Neural cell (in vitro differentiated cells): ENCODE measurements around the gene SHANK3. TPM values are rescaled to one million over a fixed set of nuclear protein-coding genes. Genes with fewer than 3 reads are reported as not detected.

ENCODE experiments used
- H2AFZ ChIP-seq: fragments of 200-600, 300-800 bp; sonication (generic), shearing (Covaris generic); 2 replicates; pipeline ENCODE4 v1.6.0; 2014; ENCODE audit warnings: low read depth, mild to moderate bottlenecking, antibody characterized with exemption, low read length, moderate library complexity
- H3F3A ChIP-seq: fragments of 200-600 bp; shearing (Covaris generic); 2 replicates; pipeline ENCODE4 v1.6.1; 2016; ENCODE audit warnings: mild to moderate bottlenecking, moderate library complexity, mixed read lengths, antibody characterized with exemption, low read length; ENCODE audit not compliant: insufficient read depth, poor library complexity, severe bottlenecking
- H3K27ac ChIP-seq: fragments of 200-600, 300-800 bp; sonication (generic), shearing (Covaris generic); 2 replicates; pipeline ENCODE4 v1.5.1; 2014; ENCODE audit warnings: mild to moderate bottlenecking, low read length, moderate library complexity
- H3K27me3 ChIP-seq: fragments of 300-800, 200-600 bp; sonication (generic), shearing (Covaris generic); 2 replicates; pipeline ENCODE4 v1.6.0; 2014; ENCODE audit warnings: mild to moderate bottlenecking, low read depth, low read length, moderate library complexity; ENCODE audit not compliant: insufficient read depth
- H3K36me3 ChIP-seq: fragments of 300-800, 200-600 bp; sonication (generic), shearing (Covaris generic); 2 replicates; pipeline ENCODE4 v1.5.1; 2014; ENCODE audit warnings: mild to moderate bottlenecking, antibody characterized with exemption, low read length, moderate library complexity; ENCODE audit not compliant: insufficient read depth
- H3K4me2 ChIP-seq: fragments of 300-800, 200-600 bp; sonication (generic), shearing (Covaris generic); 2 replicates; pipeline ENCODE4 v1.6.0; 2014; ENCODE audit warnings: mild to moderate bottlenecking, low read length
- H3K4me3 ChIP-seq: fragments of 300-800, 200-600 bp; sonication (generic), shearing (Covaris generic); 2 replicates; pipeline ENCODE4 v1.5.1; 2014; ENCODE audit warnings: mild to moderate bottlenecking, low read length, moderate library complexity
- H3K79me2 ChIP-seq: fragments of 200-600 bp; shearing (Covaris generic); replicated peaks from 2 replicates; pipeline ENCODE4 v1.6.0; 2014; ENCODE audit warnings: mild to moderate bottlenecking, low read length, moderate library complexity; ENCODE audit not compliant: insufficient read depth
- H3K9ac ChIP-seq: fragments of 300-800, 200-600 bp; sonication (generic), shearing (Covaris generic); 2 replicates; pipeline ENCODE4 v1.6.1; 2016; ENCODE audit warnings: mild to moderate bottlenecking, low read length, mixed read lengths
- H3K9me2 ChIP-seq: fragments of 200-600 bp; shearing (Covaris generic); 2 replicates; pipeline ENCODE4 v1.6.1; 2016; ENCODE audit warnings: mild to moderate bottlenecking, low read length, mixed read lengths; ENCODE audit not compliant: insufficient read depth
- H3K9me3 ChIP-seq: fragments of 200-600, 300-800 bp; sonication (generic), shearing (Covaris generic); 2 replicates; pipeline ENCODE4 v1.6.1; 2016; ENCODE audit warnings: mild to moderate bottlenecking, mixed run types, low read length, moderate library complexity, mixed read lengths
- H4K20me1 ChIP-seq: fragments of 200-600 bp; shearing (Covaris generic); 2 replicates; pipeline ENCODE4 v1.6.1; 2016; ENCODE audit warnings: mild to moderate bottlenecking, mixed run types; ENCODE audit not compliant: insufficient read depth
- EP300 ChIP-seq: fragments of 450-650 bp; conservative IDR thresholded peaks from 2 replicates; pipeline ENCODE4 v1.6.1; 2014; ENCODE audit warnings: antibody characterized with exemption, mild to moderate bottlenecking, moderate library complexity; ENCODE audit not compliant: poor library complexity, severe bottlenecking
- EZH2 ChIP-seq: fragments of 200-600, 300-800 bp; shearing (Covaris generic), sonication (generic); IDR thresholded peaks from 2 replicates; pipeline ENCODE4 v1.6.1; 2014; ENCODE audit warnings: antibody characterized with exemption, low read length, borderline replicate concordance, mild to moderate bottlenecking; ENCODE audit not compliant: insufficient read depth, poor library complexity, severe bottlenecking
- MXI1 ChIP-seq: fragments of 450-650 bp; conservative IDR thresholded peaks from 2 replicates; pipeline ENCODE4 v1.6.1; 2014; ENCODE audit warnings: antibody characterized with exemption, mild to moderate bottlenecking; ENCODE audit not compliant: poor library complexity, severe bottlenecking
- POLR2AphosphoS5 ChIP-seq: IDR thresholded peaks from 2 replicates; pipeline ENCODE4 v1.6.1; 2012
- RAD21 ChIP-seq: fragments of 450-650 bp; conservative IDR thresholded peaks from 2 replicates; pipeline ENCODE4 v1.6.1; 2014; ENCODE audit warnings: antibody characterized with exemption, mild to moderate bottlenecking, moderate library complexity
- SMC3 ChIP-seq: fragments of 450-650 bp; conservative IDR thresholded peaks from 2 replicates; pipeline ENCODE4 v1.6.1; 2014; ENCODE audit warnings: antibody characterized with exemption, mild to moderate bottlenecking, moderate library complexity; ENCODE audit not compliant: poor library complexity
- TAF1 ChIP-seq: IDR thresholded peaks from 2 replicates; pipeline ENCODE4 v1.6.1; 2012; ENCODE audit warnings: low read depth
- polyA plus RNA-seq: library from polyadenylated mRNA; depleted of rRNA; stranded (reverse); fragments of >200 nt; gene quantifications from 2 replicates; pipeline ENCODE4 v1.2.3, GENCODE V29; 2014
- TF ChIP-seq, protein P1 (sequence below): IDR thresholded peaks from 2 replicates; pipeline ENCODE4 v1.6.1; 2012; ENCODE audit warnings: borderline replicate concordance
- TF ChIP-seq, protein P2 (sequence below): fragments of 450-650 bp; IDR thresholded peaks from 2 replicates; pipeline ENCODE4 v1.5.1; 2014; ENCODE audit warnings: antibody characterized with exemption, mild to moderate bottlenecking, moderate library complexity; ENCODE audit not compliant: poor library complexity, severe bottlenecking

The SHANK3 gene
- polyA plus RNA-seq, 1 donor from 2014 or later = 5.5 TPM

- Histone ChIP-seq H3F3A (no peaks in the 10 kb centered on the region), H3K9ac (no peak overlapping the region), H4K20me1 (no peaks in the 10 kb centered on the region), H3K36me3 (no peaks in the 10 kb centered on the region), H3K9me3 (no peaks in the 10 kb centered on the region), H3K27ac (no peak overlapping the region), H3K27me3 (no peaks in the 10 kb centered on the region), H3K4me3 (no peak overlapping the region), H3K79me2 (peaks cover 9% of the 10 kb centered on the region), H3K9me2 (no peaks in the 10 kb centered on the region), H2AFZ (no peak overlapping the region), H3K4me2 (no peak overlapping the region)
- TF ChIP-seq TAF1 = no peak
- TF ChIP-seq, protein P1, sequence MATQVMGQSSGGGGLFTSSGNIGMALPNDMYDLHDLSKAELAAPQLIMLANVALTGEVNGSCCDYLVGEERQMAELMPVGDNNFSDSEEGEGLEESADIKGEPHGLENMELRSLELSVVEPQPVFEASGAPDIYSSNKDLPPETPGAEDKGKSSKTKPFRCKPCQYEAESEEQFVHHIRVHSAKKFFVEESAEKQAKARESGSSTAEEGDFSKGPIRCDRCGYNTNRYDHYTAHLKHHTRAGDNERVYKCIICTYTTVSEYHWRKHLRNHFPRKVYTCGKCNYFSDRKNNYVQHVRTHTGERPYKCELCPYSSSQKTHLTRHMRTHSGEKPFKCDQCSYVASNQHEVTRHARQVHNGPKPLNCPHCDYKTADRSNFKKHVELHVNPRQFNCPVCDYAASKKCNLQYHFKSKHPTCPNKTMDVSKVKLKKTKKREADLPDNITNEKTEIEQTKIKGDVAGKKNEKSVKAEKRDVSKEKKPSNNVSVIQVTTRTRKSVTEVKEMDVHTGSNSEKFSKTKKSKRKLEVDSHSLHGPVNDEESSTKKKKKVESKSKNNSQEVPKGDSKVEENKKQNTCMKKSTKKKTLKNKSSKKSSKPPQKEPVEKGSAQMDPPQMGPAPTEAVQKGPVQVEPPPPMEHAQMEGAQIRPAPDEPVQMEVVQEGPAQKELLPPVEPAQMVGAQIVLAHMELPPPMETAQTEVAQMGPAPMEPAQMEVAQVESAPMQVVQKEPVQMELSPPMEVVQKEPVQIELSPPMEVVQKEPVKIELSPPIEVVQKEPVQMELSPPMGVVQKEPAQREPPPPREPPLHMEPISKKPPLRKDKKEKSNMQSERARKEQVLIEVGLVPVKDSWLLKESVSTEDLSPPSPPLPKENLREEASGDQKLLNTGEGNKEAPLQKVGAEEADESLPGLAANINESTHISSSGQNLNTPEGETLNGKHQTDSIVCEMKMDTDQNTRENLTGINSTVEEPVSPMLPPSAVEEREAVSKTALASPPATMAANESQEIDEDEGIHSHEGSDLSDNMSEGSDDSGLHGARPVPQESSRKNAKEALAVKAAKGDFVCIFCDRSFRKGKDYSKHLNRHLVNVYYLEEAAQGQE = no peak
- TF ChIP-seq SMC3 = no peak
- TF ChIP-seq, protein P2, sequence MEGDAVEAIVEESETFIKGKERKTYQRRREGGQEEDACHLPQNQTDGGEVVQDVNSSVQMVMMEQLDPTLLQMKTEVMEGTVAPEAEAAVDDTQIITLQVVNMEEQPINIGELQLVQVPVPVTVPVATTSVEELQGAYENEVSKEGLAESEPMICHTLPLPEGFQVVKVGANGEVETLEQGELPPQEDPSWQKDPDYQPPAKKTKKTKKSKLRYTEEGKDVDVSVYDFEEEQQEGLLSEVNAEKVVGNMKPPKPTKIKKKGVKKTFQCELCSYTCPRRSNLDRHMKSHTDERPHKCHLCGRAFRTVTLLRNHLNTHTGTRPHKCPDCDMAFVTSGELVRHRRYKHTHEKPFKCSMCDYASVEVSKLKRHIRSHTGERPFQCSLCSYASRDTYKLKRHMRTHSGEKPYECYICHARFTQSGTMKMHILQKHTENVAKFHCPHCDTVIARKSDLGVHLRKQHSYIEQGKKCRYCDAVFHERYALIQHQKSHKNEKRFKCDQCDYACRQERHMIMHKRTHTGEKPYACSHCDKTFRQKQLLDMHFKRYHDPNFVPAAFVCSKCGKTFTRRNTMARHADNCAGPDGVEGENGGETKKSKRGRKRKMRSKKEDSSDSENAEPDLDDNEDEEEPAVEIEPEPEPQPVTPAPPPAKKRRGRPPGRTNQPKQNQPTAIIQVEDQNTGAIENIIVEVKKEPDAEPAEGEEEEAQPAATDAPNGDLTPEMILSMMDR = no peak
- TF ChIP-seq MXI1 = no peak
- no peak for TF ChIP-seq RAD21
- no peak for TF ChIP-seq EZH2
- TF ChIP-seq EP300 = no peak
- TF ChIP-seq POLR2AphosphoS5 = no peak
Measured at GRCh38 chr22:50702821-50703725, 30.4 kb downstream of the SHANK3 start.

GRCh38 chr22:50703726-50704509 is 31.3 kb downstream of the SHANK3 start:
- TF ChIP-seq POLR2AphosphoS5 (no peak), SMC3 (no peak), EZH2 (no peak), RAD21 (no peak), MXI1 (no peak)
- TF ChIP-seq, protein P1 = no peak
- TF ChIP-seq, protein P2 = no peak
- Histone ChIP-seq H3K27ac (no peak overlapping the region), H3K79me2 (peaks cover 9% of the 10 kb centered on the region), H3K27me3 (no peaks in the 10 kb centered on the region), H4K20me1 (no peaks in the 10 kb centered on the region), H3K4me3 (no peak overlapping the region), H3K9me3 (no peaks in the 10 kb centered on the region), H3K36me3 (no peaks in the 10 kb centered on the region), H2AFZ (no peak overlapping the region), H3F3A (no peaks in the 10 kb centered on the region), H3K9ac (no peak overlapping the region), H3K4me2 (no peak overlapping the region), H3K9me2 (no peaks in the 10 kb centered on the region)
